Skin of body (tissue), 2 donors: Measurements from ENCODE around the gene NR1I3. TPM values are rescaled to one million over a fixed set of nuclear protein-coding genes. Genes with fewer than 3 reads are reported as not detected.
"Not testable (repeated sequence)": the region's sequence is repeated elsewhere in the genome, so short reads cannot be mapped to it uniquely, and the experiment has no call there.

Experiments
- DNase-seq: peaks from one replicate; lab custom pipeline; 2025; lab: John Stamatoyannopoulos, UW
- total RNA-seq: library from RNA; depleted of rRNA; stranded (reverse); fragments of >200 nt; gene quantifications from one replicate; pipeline ENCODE4 v1.2.3, GENCODE V29; 2014

Gene NR1I3, protein sequence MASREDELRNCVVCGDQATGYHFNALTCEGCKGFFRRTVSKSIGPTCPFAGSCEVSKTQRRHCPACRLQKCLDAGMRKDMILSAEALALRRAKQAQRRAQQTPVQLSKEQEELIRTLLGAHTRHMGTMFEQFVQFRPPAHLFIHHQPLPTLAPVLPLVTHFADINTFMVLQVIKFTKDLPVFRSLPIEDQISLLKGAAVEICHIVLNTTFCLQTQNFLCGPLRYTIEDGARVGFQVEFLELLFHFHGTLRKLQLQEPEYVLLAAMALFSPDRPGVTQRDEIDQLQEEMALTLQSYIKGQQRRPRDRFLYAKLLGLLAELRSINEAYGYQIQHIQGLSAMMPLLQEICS
- not detected for total RNA-seq

DNA sequence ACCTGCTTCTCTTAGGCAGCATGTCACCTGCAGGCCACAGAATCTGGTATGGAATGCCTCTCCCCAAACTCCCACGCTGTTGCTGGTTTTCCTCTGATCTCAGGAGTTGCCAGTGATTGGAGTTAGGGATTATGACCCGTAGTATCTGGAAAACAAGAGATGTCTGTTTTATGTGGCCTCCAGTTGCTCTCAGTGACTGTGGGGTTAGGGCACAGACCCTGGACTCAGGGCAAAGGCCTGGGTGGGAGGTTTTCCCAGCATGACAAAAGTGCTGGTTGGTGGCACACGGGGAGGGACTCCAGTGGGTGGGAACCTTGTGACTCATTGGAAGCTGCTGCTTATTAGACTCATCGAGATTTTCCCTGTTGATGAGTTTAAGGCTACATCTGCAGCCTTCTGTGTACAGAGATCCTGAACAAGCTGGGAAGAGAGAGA, at the start of gene NR1I3:
NR1I3 (minus strand) TSS at position 165 of the 435 bp plus-strand sequence. CDS start 1,638 bp downstream, outside the sequence.
- no peak for DNase-seq

DNA sequence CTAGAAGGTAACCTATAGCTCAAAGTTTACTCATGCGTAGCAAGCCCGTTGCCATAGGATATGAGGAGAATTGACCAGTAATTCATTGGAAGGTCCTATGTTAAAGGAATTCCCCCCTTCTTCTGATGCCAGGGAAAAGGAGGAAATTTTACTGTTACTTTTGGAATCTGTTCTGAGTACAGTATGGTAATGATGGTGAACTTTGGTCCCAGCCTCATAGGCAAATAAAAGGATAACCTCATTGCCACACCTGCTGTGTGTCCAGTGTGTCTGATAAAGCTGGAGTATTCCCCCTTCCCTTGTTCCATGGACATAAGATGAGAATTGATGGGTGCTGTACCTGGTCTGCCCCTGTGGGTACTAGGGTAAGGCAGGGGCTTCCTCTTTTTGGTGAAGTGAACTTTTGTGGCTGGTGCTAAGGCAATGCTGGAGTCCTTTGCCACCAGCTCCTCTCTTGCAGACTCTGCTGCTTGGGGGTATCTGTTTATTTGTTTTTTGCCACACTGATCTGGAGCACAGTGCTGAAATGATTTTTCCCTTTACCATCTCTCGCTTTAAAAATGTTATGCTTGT, 49.6 kb upstream of the NR1I3 start:
- no peak for DNase-seq

DNA sequence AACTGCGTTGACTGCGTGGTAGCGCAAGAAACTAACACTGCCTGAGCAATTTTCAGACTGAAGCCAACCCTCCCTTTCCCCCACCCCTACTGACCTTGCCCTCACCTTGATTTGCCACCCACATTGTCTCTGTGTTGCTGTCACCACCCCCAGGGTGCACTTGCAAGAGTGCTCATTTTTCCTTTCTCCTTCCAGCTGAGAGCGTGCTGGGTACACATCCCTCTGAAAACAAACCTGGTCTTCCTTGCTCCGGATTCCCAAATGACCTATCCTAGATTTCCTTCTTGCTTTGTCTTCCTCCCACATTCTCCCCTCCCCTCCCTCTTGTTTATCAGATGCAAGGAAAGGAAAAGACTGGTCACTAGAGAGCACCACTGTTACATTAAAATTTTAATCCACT, 47.5 kb upstream of the NR1I3 start:
- no peak for DNase-seq

DNA sequence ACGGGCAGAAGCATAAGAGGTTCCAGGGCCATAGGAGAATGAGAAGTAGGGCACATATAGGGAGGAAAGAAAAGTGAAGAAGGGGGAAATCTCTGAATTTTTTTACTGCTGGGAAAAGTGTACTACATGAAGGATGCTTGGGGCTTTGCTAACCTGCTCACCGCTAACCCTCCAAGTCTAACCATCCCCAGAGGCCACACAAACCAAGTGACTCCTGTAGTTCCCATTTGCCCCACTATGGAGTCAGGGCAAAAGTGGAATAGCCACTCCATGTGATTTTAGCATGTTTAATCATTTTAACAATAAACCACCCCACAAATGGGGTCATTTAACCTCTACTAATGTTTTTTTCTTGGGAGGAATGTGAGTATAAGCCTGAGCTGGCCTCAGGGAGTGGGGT, 47.1 kb upstream of the NR1I3 start:
- DNase-seq, result no peak

DNA sequence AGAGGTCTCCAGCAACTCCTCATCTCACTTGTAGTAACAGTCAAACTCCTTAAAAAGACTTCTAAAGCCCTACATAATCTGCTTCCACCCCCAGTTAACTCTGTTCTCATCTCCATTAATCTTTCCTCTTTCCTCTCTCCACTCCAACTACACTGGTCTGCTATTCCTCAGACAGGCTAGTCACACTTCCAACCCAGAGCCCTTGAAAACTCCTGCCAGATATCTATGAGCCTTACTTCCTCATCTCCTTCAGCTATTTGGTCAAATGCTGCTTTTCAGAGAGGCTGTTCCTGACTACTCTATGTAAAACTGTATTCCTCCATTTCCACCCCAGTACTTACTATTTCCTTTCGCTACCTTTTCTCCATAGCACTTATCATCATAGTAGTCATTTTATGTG, 45.0 kb upstream of the NR1I3 start:
- no peak for DNase-seq

DNA sequence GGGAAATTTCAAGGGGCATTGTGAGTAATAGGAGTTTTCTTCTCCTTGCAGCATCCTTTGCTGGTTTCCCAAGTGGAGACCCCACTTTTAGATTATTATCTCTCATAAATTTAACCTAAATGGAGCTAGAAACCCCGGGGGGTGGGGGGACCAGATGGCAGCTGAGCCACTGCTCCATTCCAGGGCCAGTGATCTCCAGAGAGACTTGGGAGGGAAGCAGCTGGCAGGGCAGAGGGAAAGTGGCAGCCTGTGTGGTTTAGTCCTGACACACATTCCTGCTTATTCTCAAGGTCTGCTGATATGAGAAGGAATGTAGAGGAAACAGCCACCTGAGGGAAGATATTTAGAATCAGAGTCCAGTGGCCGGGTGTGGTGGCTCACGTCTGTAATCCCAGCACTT, 36.9 kb upstream of the NR1I3 start:
- DNase-seq, result no peak

DNA sequence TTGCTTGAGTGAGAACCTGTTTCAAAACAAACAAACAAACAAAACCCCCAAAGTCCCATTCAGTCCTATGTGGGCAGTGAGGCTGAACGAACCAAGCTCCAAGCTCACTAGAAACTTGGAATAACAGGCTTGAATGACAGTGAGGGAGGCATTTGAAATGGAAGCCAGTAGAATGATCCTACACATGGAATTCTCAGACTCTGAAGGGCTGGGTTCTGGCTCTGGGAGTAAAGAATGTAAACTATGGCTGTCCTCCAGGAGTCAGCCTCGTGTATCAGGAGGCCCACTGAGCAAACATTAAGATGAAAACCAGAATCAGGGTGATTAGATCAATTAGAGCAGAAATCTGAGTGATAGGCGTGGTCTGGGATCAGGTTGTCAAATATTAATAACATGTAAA, 35.4 kb upstream of the NR1I3 start:
- DNase-seq, result no peak

DNA sequence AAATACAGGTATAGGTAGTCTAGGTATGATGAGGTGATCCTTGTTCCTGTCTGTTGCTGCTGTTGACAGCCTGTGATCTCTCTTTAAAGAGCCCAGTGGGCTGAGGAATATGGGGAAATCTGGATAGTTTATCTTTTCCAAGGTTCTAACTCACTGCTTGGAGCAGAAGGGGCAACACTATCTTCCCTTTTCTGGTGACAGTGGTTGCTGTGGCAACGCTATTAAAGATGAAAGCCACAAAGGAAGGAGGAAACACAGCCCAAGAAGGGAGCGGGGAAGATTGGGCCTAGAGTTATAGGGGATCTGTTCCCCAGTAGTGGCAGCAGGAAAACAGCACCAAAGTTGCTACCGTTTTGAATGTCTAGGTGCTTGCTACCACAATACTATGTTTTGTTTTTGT, 29.3 kb upstream of the NR1I3 start:
- no peak for DNase-seq

DNA sequence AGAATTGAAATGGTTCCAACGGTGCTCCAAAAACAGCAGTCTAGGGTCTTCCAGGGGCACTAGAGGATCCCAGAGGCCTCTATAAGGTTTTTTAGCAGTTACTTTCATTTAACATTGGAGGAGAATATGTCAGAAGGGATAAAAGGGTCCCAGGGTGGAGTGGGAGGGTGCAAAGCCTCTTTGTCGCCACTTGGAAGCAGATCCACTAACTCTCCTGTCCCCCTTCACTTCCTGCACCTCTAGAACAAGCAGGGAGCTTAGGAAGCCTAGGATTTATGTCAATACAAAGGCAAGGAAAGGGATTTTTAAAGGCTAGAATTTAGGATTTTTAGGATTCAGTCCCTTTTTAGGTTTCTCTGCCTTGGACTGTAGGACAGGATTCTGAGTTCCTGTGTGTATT, 28.8 kb upstream of the NR1I3 start:
- no peak for DNase-seq

DNA sequence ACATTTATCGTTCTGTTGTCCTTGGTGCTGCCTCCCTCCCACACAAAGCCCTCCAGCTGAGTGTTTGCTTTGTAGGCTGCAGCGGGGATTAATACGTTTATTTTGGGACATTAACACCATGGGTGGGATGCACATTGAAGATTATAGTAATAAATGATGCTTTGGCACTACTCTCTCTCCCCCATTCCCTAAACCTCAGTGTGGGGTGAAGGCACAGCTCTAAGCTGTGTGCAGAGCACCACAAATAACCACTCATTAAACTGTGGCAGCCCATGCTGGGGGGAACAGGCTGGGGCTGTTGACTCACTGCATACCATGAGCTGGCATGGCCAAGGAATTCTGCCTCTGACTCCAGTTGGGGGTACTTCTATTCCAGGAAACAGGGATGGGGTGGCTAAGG, 28.2 kb upstream of the NR1I3 start:
- no peak for DNase-seq

DNA sequence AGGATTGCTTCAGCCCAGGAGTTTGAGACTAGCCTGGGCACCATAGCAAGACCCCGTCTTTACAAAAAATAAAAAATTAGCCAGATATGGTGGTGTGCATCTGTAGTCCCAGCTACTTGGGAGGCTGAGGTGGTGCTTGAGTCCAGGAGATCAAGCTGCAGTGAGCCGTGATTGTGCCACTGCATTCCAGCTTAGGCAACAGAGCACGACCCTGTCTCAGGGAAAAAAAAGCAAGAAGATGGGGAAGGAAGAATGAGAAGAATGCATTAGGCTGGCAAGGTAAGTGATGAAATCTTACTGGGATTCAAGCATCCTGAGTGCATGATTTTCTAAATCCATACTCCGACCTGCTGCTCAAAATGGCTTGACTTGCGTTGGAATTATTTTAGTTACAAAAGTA, 27.3 kb upstream of the NR1I3 start:
- no peak for DNase-seq

DNA sequence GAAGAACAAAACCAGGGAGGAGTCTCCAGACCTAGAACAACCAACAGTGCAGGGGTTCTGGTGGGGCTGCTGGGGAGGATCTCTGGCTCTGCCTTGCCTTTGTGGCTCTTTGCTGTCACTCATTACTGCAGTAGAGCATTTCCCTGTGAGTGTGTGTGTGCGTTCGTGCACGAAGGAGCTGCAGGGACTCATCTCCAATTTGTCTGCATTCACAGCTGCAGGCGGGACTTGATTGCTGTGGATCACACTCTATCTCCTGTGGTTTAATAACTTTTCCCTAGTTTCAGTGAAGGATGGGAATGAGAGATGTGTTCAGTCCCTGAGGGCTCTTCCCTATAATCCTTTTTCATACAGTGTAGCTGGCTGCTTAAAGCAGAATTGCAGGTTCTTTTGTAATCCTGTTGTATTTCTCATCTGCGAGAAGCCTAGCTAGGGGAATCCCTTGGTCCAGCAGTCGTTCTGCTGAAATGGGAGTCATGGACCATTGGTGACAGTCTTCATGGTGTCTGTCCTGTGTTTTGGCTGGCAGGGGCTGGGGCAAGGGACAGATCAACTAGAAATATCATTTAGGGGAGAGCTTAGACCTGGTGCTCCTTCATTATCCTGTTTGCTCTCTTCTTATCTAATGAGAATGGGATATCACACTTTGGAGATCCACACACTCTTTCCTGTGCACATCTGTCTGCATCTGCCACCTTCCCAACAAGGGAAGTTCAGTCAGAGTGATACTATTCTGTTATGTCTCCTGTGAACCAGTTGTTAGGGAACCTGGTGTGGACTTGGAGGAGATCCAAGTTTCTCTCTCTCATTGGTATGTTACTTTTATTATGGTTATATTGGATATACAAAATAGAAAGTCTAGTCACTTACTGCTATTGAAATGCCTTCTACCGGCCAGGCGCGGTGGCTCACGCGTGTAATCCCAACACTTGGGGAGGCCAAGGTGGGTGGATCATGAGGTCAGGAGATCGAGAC, 23.5 kb upstream of the NR1I3 start:
- no peak for DNase-seq

DNA sequence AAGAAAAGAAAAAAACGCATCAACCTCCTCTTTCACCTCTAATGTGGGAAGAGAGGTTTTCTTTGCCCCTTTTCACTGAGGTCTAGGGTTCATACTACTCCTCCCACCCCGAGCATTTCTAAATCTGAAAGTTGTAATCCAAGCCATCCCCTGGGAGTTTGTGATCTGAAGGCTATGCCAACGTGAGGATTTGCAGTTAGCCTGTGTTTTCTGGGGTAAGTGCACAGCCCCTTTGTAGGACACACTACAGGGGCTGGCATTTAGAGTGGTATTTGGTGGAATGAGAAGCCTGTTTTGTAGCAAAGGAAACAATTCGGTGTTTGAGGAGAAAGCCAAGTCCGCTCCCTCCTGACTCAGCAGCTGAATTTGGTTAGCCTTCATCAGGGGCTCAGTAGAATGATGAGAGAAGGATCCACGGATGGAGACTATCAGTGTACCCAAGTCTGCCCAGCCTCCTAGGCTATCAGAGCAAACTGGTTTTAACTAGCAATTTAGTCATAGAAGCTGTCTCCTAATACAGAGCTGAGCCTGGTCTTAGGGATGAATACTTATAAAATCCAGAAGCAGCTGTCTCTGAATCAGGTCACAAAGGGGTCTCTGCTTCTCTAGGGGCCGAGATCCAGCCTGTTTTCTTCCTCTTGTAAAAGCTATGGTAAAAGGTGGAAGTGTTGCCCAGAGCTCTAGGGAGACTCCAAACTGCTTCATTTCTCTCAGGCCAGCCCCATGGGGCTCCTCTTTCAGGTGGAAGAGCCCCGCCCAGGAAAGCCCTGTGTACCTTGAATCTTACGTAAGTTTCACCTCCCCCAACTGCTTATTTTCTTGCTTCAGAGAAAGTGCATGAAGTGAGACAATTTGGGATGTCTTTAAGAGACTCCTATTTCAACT, 22.6 kb upstream of the NR1I3 start:
- no peak for DNase-seq

DNA sequence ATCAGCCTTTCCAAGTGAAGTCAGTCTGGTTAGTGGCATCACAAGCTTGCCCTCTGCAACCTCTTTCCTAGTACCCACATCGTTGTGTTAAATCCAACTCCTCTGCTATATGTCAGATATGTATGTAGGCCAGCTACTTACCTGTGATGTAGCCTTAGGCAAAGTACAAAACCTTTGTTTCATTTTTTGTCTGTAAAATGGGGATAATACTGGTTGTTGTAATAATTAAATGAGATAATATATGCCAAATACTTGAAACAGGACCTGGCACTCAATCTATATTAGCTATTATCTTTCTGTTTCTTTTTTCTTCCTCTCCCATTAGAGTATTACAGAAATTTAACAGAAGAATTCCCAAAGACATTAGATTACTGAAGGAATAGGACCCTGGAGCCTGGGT, 21.8 kb upstream of the NR1I3 start:
- DNase-seq, result no peak

DNA sequence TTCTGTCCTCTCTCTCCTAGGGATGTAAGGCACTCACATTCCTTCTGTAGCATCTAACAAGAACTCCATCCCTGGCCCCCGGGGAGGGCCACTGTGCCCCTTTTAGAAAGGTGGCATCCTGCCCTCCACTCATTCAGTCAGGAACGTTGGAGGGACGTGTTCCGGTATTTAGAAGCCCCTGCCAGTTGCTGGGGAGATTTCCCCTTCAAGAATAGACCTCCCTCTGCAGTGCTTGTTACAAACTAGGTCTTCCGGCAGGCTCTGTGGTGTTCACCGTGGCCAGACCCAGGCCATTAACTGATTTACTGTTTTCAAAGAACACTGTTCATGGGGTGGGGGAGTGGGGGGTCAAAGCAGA, 21.3 kb upstream of the NR1I3 start:
- DNase-seq, result no peak

DNA sequence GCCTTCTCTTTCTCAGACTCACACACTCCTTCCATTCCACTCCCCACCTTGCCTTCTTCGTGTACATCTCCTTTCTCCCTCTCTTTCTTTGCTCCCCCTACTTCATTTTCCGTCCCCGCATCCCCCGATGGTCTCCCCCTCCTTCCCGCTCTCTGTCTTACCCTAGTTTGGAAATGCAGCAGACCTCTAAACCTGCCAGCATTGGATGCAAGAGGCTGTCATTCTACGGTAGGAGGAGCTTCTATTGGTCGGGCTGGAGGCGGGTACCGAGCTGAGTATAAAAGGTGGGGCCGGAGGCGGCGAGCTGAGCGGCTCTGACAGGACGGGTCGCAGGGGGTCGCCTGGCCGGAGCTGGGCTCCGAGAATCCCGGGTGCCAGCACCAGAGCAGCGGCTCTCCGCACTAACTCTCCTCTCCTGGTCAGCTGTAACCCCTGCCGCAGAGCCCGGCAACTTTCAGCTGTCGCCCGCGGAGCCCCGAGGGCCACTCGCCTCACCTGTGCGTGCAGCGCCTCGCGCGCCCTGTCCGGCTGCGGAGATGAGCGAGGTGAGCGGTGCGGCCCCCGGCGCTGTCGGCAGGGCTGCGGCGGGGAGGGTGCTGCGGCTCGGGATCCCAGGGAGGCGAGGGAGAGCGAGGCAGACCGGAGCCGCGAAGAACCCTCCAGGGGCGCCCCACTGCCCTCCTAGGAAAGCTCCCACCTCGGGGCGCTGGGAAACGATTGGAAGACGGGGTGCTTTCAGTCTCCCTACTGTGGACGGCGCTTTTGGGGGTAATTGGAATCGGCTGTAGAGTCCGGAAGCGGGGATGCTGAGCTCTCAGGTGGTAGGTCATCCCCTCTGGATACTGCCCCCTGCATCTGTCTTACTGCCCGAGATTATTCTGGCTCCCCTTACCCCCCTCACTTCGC, 20.7 kb upstream of the NR1I3 start, which contains the start of gene PCP4L1:
PCP4L1 (plus strand) TSS at position 307 of the 906 bp plus-strand sequence; CDS start at position 537, 230 bp downstream.
- peak; percentile 22 for DNase-seq

DNA sequence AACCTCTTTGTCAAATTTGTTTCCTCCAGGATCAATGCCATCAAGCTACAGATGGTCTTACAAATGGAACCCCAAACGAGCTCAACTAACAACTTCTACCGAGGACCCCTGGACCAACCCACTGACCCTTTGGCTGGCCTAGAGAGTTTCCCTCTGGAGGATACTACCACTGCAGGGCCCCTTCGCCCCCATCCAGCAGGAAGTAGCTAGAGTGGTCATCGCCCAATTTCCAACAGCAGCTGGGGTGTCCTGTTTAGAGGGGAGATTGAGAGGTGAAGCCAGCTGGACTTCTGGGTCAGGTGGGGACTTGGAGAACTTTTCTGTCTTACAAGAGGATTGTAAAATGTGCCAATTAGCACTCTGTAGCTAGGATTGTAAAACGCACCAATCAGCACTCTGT, 19.1 kb upstream of the NR1I3 start:
- not testable (repeated sequence) for DNase-seq

DNA sequence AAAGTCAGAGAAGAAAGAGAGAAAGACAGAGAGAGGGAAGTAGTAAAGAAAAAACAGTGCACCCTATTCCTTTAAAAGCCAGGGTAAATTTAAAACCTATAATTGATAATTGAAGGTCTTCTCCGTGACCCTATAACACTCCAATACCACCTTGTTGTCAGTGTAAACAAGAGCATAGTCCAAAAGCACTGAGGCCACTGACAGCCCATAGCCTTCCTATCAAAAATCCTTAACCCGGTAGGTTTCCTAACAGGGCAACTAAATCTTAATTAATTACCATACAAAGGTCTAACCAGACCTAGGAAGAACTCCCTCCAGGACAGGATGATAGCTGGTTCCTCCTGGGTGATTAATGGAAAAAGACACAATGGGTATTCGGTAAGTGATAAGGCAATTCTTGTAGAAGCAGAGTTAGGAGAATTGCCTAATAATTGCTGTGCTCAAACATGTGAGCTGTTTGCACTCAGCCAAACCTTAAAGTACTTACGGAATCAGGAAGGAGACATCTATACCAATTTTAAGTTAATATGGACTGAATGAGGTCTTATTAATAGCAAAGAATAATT, 18.0 kb upstream of the NR1I3 start:
- not testable (repeated sequence) for DNase-seq

DNA sequence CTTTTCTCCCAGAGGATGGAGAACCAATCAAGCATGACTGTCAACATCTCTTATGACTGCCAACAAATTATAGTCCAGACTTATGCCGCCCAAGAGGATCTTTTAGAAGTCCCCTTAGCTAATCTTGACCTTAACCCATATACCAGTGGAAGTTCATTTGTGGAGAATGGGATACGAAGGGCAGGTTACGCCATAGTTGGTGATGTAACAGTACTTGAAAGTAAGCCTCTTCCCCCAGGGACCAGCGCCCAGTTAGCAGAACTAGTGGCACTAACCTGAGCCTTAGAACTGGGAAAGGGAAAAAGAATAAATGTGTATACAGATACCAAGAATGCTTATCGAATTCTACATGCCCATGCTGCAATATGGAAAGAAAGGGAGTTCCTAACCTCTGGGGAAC, 17.3 kb upstream of the NR1I3 start:
- DNase-seq, result not testable (repeated sequence)

DNA sequence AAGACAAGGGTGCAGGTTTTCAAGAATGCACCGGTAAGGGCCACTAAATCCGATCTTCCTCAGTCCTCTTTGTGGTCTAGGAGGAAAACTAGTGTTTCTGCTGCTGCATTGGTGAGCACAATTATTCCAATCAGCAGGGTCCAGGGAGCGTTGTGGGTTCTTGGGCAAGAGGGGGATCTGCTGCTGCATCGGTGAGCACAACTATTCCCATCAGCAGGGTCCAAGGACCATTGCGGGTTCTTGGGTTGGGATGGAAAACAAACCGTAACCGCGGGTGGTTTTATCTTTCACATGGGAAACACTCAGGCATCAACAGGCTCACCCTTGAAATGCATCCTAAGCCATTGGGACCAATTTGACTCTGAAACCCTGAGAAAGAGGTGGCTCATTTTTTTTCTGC, 13.6 kb upstream of the NR1I3 start:
- DNase-seq, result no peak
